GM23248 (cell line): ENCODE results near the gene TNS2. TPM values are rescaled to one million over a fixed set of nuclear protein-coding genes. Genes with fewer than 3 reads are reported as not detected.

Experiments
- DNase-seq: peaks from one replicate; pipeline ENCODE4 v3.0.0-alpha.2; 2015
- H2AFZ ChIP-seq: fragments of 200-600 bp; sonication (generic); 2 replicates; pipeline ENCODE4 v1.6.1; 2016; ENCODE audit warnings: antibody characterized with exemption
- H3F3A ChIP-seq: fragments of 200-600 bp; sonication (generic); 2 replicates; pipeline ENCODE4 v1.6.1; 2016; ENCODE audit warnings: mild to moderate bottlenecking, antibody characterized with exemption, mixed run types; ENCODE audit not compliant: insufficient read depth
- H3K27ac ChIP-seq: fragments of 200-600 bp; sonication (generic); 2 replicates; pipeline ENCODE4 v1.5.1; 2016; ENCODE audit warnings: mild to moderate bottlenecking
- H3K27me3 ChIP-seq: fragments of 200-600 bp; sonication (generic); replicated peaks from 2 replicates; pipeline ENCODE4 v1.6.1; 2016; ENCODE audit warnings: mild to moderate bottlenecking; ENCODE audit not compliant: insufficient read depth
- H3K36me3 ChIP-seq: fragments of 200-600 bp; sonication (generic); 2 replicates; pipeline ENCODE4 v1.6.1; 2016; ENCODE audit warnings: low read depth, mild to moderate bottlenecking
- H3K4me1 ChIP-seq: fragments of 200-600 bp; sonication (generic); 2 replicates; pipeline ENCODE4 v1.6.1; 2016; ENCODE audit warnings: mild to moderate bottlenecking; ENCODE audit not compliant: insufficient read depth
- H3K4me2 ChIP-seq: fragments of 200-600 bp; sonication (generic); one replicate; pipeline ENCODE4 v1.6.1; 2016; ENCODE audit warnings: mild to moderate bottlenecking; ENCODE audit not compliant: unreplicated experiment
- H3K4me3 ChIP-seq: fragments of 200-600 bp; sonication (generic); 2 replicates; pipeline ENCODE4 v1.5.1; 2016; ENCODE audit warnings: mild to moderate bottlenecking
- H3K79me2 ChIP-seq: fragments of 200-600 bp; sonication (generic); 2 replicates; pipeline ENCODE4 v1.6.1; 2016; ENCODE audit warnings: mild to moderate bottlenecking; ENCODE audit not compliant: insufficient read depth
- H3K9ac ChIP-seq: fragments of 200-600 bp; sonication (generic); 2 replicates; pipeline ENCODE4 v1.6.1; 2016; ENCODE audit warnings: mild to moderate bottlenecking
- H3K9me2 ChIP-seq: fragments of 200-600 bp; sonication (generic); 2 replicates; pipeline ENCODE4 v1.6.1; 2016; ENCODE audit warnings: mixed run types, mild to moderate bottlenecking, moderate library complexity; ENCODE audit not compliant: insufficient read depth
- H3K9me3 ChIP-seq: fragments of 200-600 bp; sonication (generic); one replicate; pipeline ENCODE4 v1.6.1; 2017; ENCODE audit warnings: low read depth
- H4K20me1 ChIP-seq: fragments of 200-600 bp; sonication (generic); 2 replicates; pipeline ENCODE4 v1.6.0; 2016; ENCODE audit not compliant: insufficient read depth
- EZH2 ChIP-seq: fragments of 200-600 bp; sonication (generic); IDR thresholded peaks from 2 replicates; pipeline ENCODE4 v1.6.1; 2018; ENCODE audit warnings: antibody characterized with exemption, mild to moderate bottlenecking; ENCODE audit not compliant: insufficient read depth, poor library complexity, severe bottlenecking
- EZH2phosphoT487 ChIP-seq: fragments of 200-600 bp; sonication (generic); IDR thresholded peaks from 2 replicates; pipeline ENCODE4 v1.6.1; 2018; ENCODE audit warnings: antibody characterized with exemption, moderate library complexity, mild to moderate bottlenecking, low read depth; ENCODE audit not compliant: insufficient read depth
- WGBS, 2 experiments: methylation state at CpG; one replicate each; pipeline ENCODE4 v1.1.6; 2015 to 2017; ENCODE audit warnings: low lambda C conversion rate in 2 of 2, low coverage in 1 of 2; ENCODE audit errors: missing lambda C conversion rate in 2 of 2; 5-methylcytosine and 5-hydroxymethylcytosine counted together
- in situ Hi-C: fragments of 300-500 bp; cut with MboI; formaldehyde crosslinking; loops from 2 replicates; pipeline ENCODE4 v1.15.0; 2020
- polyA plus RNA-seq: library from polyadenylated mRNA; unstranded; fragments of >200 nt; fragmentation: Nextera tagmentation; extraction: Ambion mirVana; gene quantifications from 2 replicates; pipeline ENCODE4 v1.2.1, GENCODE V29; 2016
- total RNA-seq: library from RNA; depleted of rRNA; stranded (reverse); fragments of >200 nt; shearing (Covaris generic); gene quantifications from 2 replicates; pipeline ENCODE4 v1.2.3, GENCODE V29; 2014

TNS2 gene
- total and polyA plus RNA-seq, 2 experiments from 2014 or later: 26.1 to 41.6 TPM

DNA sequence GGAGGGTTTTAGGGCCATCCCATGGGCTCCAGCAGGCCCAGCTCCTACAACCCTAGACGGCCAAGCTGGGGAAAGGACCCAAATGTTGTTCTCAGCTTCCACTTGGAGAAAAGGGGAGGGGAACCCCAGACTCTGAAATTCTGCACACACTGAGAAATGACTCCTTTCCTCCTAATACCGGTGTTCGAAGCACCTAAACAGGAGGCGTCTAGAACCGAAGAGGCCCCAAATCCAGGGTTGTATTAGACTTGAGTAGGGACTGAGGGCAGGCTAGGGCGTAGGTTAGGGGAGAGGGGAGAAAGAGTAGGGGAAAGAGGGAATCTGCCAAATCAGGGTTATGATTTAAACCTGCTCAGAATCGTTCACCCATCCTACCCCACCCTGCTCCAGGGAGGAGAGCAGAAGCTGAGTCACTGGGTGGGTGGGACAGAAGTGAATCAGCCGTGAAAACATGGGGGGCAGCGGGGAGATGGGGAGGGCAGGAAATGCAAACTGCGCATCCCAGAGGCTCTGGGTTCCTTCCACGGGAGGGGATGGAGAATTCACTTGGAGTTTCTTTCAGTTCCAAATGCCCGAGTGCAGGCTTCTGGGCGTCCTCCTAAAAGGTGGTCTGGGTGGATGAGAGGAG lies 48.6 kb downstream of the TNS2 start:
- TF ChIP-seq EZH2: no peak
- no peak for TF ChIP-seq EZH2phosphoT487
- H3K4me3 ChIP-seq: peak overlapping the region; percentile 85
- H3K9me3 ChIP-seq: no peaks in the 10 kb centered on the region
- peaks cover 11% of the 10 kb centered on the region; the same call in 1 of the 2 replicates for H3K79me2 ChIP-seq
- peak; percentile 92 for DNase-seq
- peak overlapping the region; percentile 91 for H3K4me2 ChIP-seq
- peak overlapping the region; percentile 93 for H3K9ac ChIP-seq
- H3K36me3 ChIP-seq: no peaks in the 10 kb centered on the region
- H3K9me2 ChIP-seq: no peaks in the 10 kb centered on the region
- peaks cover 37% of the 10 kb centered on the region for H3F3A ChIP-seq
- 0% methylated on average over 13 of the region's 13 CpGs for WGBS, 2 experiments
- H3K4me1 ChIP-seq: peaks cover 22% of the 10 kb centered on the region
- H2AFZ ChIP-seq: peak overlapping the region; percentile 47
- H3K27me3 ChIP-seq: no peaks in the 10 kb centered on the region
- in situ Hi-C loops: no loop called here
- peak overlapping the region; percentile 97 for H3K27ac ChIP-seq
- no peaks in the 10 kb centered on the region for H4K20me1 ChIP-seq

DNA sequence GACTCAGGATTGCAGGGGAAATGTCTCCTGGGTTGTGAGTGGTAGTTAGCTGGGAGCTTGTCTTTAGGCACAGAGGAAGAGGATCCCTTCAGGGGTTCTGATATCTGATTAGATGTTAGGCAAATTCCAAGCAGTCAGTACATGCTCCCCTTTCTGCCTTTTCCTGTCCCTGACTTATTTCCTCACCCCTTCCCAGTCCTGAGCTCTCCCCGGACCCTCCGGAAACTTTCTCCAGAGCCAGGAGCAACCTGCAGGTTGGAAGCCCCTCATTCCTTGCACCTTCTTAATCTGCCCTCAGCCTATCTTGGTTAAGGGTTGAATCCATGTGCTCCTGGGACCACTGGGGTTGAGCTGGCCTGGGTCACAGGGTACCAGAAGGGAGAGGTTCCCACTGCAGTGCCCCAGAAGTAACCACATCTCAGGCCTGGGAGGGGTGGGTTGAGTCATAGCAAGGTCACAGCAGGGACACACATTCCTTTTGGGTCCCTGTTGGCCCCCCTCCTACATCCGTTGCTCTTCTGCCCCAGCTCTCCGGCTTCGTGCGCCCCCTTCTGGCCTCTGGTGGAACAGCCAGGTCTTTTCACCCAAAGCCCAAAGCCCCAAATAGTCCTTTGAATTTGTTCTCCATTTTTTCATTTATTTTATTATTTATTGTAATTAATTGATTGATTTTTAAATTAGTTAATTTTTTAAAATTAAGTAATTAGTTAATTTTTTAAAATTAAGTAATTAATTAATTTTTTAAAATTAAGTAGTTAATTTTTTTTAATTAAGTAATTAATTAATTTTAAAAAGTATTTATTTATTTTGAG lies 49.4 kb downstream of the TNS2 start:
- Histone ChIP-seq H3K27me3 (no peaks in the 10 kb centered on the region), H3K4me2 (peak overlapping the region; percentile 91), H3K9ac (peak overlapping the region; percentile 93), H3K9me3 (no peaks in the 10 kb centered on the region), H3K27ac (peak overlapping the region; percentile 97), H3K4me1 (peaks cover 22% of the 10 kb centered on the region), H2AFZ (peak overlapping the region; percentile 47; the same call in 1 of the 2 replicates), H3K9me2 (no peaks in the 10 kb centered on the region), H3K79me2 (peaks cover 11% of the 10 kb centered on the region; the same call in 1 of the 2 replicates), H3K36me3 (no peaks in the 10 kb centered on the region), H4K20me1 (no peaks in the 10 kb centered on the region), H3K4me3 (peak overlapping the region; percentile 85), H3F3A (peaks cover 37% of the 10 kb centered on the region)
- in situ Hi-C loops: no loop called here
- peak; percentile 97 for DNase-seq
- TF ChIP-seq EZH2phosphoT487 (no peak), EZH2 (no peak)
- 10 to 19% methylated on average over 6 of the region's 6 CpGs for WGBS, 2 experiments

DNA sequence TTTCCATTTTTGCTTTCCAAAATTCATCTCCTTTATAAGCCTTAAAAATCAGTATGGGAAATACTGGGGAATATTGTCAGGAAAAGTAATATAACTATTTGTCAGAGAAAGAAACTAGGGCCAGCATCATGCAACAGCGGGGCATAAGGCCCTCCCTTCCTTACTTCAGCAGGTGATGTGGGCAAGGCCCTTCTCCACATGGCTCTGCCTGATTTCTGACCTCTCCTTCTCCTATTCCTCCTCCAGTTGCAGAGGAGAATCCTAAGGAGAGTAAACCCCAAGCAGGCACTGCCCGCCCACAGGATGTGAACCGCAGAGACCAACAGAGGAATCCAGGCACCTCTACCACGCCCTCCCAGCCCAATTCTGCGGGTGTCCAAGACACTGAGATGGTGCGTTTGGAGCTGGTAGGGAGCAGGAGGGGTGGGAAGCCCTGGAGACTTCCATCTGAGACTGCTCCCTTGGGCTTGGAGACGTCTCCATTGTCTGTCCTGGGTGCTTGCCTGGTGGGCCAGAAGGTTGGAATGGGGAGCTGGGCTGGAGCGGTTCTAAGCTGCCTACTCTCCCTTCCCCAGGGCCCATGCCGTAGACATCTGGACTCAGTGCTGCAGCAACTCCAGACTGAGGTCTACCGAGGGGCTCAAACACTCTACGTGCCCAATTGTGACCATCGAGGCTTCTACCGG lies 50.7 kb downstream of the TNS2 start:
- H3K27ac ChIP-seq: no peak overlapping the region
- no peaks in the 10 kb centered on the region for H3K27me3 ChIP-seq
- H3F3A ChIP-seq: peaks cover 32% of the 10 kb centered on the region
- H3K4me1 ChIP-seq: peaks cover 15% of the 10 kb centered on the region
- 81 to 84% methylated on average over 13 of the region's 13 CpGs for WGBS, 2 experiments
- H4K20me1 ChIP-seq: no peaks in the 10 kb centered on the region
- no peaks in the 10 kb centered on the region for H3K9me3 ChIP-seq
- no peak overlapping the region for H3K4me3 ChIP-seq
- in situ Hi-C loops: no loop called here
- no peak for DNase-seq
- H3K9me2 ChIP-seq: no peaks in the 10 kb centered on the region
- TF ChIP-seq EZH2 (no peak), EZH2phosphoT487 (no peak)
- H3K36me3 ChIP-seq: no peaks in the 10 kb centered on the region
- no peak overlapping the region for H2AFZ ChIP-seq
- no peak overlapping the region for H3K4me2 ChIP-seq
- no peak overlapping the region; the same call in 1 of the 2 replicates for H3K9ac ChIP-seq
- H3K79me2 ChIP-seq: peaks cover 8% of the 10 kb centered on the region; the same call in 1 of the 2 replicates

DNA sequence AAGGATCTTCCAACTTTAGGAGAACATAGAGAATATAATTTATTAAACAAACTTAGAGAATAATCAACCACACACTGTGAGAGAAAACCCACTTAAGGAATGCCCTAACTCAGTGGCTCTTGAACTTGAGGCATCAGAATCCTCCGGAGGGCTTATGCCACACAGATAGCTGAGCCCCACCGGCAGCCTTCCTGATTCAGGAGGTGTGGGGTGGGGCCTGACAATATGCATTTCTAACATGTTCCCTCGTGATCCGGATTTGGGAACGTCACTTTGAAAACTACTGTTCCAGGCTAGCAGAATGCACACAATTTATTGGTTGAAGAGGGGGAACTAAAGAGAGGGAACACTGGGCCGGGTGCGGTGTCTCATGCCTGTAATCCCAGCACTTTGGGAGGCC lies 51.4 kb downstream of the TNS2 start:
- H3K4me2 ChIP-seq: no peak overlapping the region
- H3K79me2 ChIP-seq: 0 out of 2 replicates have a peak, but pooled peaks cover 8% of the 10 kb centered on the region
- H4K20me1 ChIP-seq: no peaks in the 10 kb centered on the region
- H3K27me3 ChIP-seq: no peaks in the 10 kb centered on the region
- no peak overlapping the region for H3K4me3 ChIP-seq
- WGBS, 2 experiments: 86 to 89% methylated on average over 7 of the region's 7 CpGs
- H2AFZ ChIP-seq: no peak overlapping the region
- H3K36me3 ChIP-seq: no peaks in the 10 kb centered on the region
- TF ChIP-seq EZH2phosphoT487: no peak
- TF ChIP-seq EZH2: no peak
- peaks cover 28% of the 10 kb centered on the region for H3F3A ChIP-seq
- no peak overlapping the region for H3K9ac ChIP-seq
- H3K4me1 ChIP-seq: peaks cover 9% of the 10 kb centered on the region; the same call in 1 of the 2 replicates
- no peaks in the 10 kb centered on the region for H3K9me2 ChIP-seq
- no peak for DNase-seq
- in situ Hi-C loops: no loop called here
- H3K9me3 ChIP-seq: no peaks in the 10 kb centered on the region
- no peak overlapping the region for H3K27ac ChIP-seq
